GM21390 (cell line): ENCODE results near the gene LPA.
A peak's percentile ranks its signal among the peaks of the same experiment; 100 is the strongest.
"Not testable (repeated sequence)": the region's sequence is repeated elsewhere in the genome, so short reads cannot be mapped to it uniquely, and the experiment has no call there.

Source experiments
- ATAC-seq: cut with Tn5 transposase; IDR thresholded peaks from one replicate; pipeline ENCODE4 v1.9.1; 2021; ENCODE audit not compliant: unreplicated experiment

Gene LPA

GRCh38 chr6:160662429-160662828, 1.6 kb downstream of the LPA start:
- ATAC-seq: no peak

GRCh38 chr6:160661216-160661615, 2.9 kb downstream of the LPA start:
- no peak for ATAC-seq

- no peak for ATAC-seq
Observed at GRCh38 chr6:160659562-160659961, 4.5 kb downstream of the LPA start.

- no peak for ATAC-seq
Observed at GRCh38 chr6:160634706-160635105, 29.4 kb downstream of the LPA start.

- ATAC-seq: no peak
Observed at GRCh38 chr6:160595838-160596832, 67.9 kb downstream of the LPA start.

GRCh38 chr6:160595297-160595696, 68.8 kb downstream of the LPA start:
- ATAC-seq: not testable (repeated sequence)

- ATAC-seq: no peak
Observed at GRCh38 chr6:160586374-160586773, 77.7 kb downstream of the LPA start.

GRCh38 chr6:160583794-160584193, 80.3 kb downstream of the LPA start:
- ATAC-seq: no peak

GRCh38 chr6:160581406-160581805, 82.7 kb downstream of the LPA start:
- no peak for ATAC-seq

GRCh38 chr6:160578515-160578914, 85.6 kb downstream of the LPA start:
- not testable (repeated sequence) for ATAC-seq

- ATAC-seq: no peak
Observed at GRCh38 chr6:160573943-160574342, 90.1 kb downstream of the LPA start.

- not testable (repeated sequence) for ATAC-seq
Observed at GRCh38 chr6:160571201-160571600, 92.9 kb downstream of the LPA start.

GRCh38 chr6:160544802-160545201, 119.3 kb downstream of the LPA start:
- ATAC-seq: no peak

- ATAC-seq: no peak
Observed at GRCh38 chr6:160535270-160535669, 128.8 kb downstream of the LPA start.

- peak; percentile 89 for ATAC-seq
Observed at GRCh38 chr6:160534050-160534696, 129.9 kb downstream of the LPA start.

GRCh38 chr6:160532315-160532714, 131.8 kb downstream of the LPA start:
- ATAC-seq: no peak

- ATAC-seq: no peak
Observed at GRCh38 chr6:160531826-160532225, 132.2 kb downstream of the LPA start.

GRCh38 chr6:160529524-160529923, 134.6 kb downstream of the LPA start:
- not testable (repeated sequence) for ATAC-seq

GRCh38 chr6:160523223-160523622, 140.9 kb downstream of the LPA start:
- ATAC-seq: no peak

- ATAC-seq: peak; percentile 79
Observed at GRCh38 chr6:160520043-160520904, 143.8 kb downstream of the LPA start.

GRCh38 chr6:160519603-160520042, 144.5 kb downstream of the LPA start:
- peak; percentile 82 for ATAC-seq
